ENCODE measurements around the gene ATRNL1. TPM values are rescaled to one million over a fixed set of nuclear protein-coding genes. Genes with fewer than 3 reads are reported as not detected.

The ATRNL1 gene
- total RNA-seq, 1 experiment from 2014 or later, result 1.3 TPM

DNA sequence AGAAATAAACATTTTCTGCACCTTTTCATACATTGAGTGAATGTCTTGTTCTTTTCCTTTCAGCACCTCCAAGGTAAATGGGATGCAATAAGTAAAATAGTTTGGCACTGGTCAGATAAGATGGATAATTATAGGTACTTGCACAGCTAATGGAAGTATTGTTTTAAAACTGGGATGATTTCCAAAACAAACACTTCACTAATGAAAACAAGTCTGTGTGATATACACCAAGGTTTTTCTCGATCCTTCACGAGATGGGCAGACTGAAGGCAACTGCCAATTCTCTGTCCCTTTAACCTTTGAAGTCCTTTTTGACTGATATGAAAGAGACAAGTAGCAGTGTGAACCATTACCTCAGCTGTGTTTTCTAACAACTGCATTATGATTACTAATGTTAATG lies 756.0 kb downstream of the ATRNL1 start:
- ATAC-seq (no peak), DNase-seq (ENCODE audit: low read depth, low spot score) (no peak)
- Histone ChIP-seq H4K20me1 (ENCODE audit: insufficient read depth) (no peaks in the 10 kb centered on the region), H3K9me2 (ENCODE audit: insufficient read depth) (no peaks in the 10 kb centered on the region), H3K36me3 (ENCODE audit: control insufficient read depth in 1 of 2, insufficient read depth in 2 of 2, low read length in 2 of 2) (no peaks in the 10 kb centered on the region), H3K27ac (ENCODE audit: low read depth, low read length) (no peak overlapping the region), H3K27me3 (ENCODE audit: insufficient read depth, low read length) (peaks cover 10% of the 10 kb centered on the region), H3K4me3 (replicated peaks in 1 of 2; ENCODE audit: low read depth in 1 of 2, low read length in 2 of 2) (no peak overlapping the region), H2AFZ (ENCODE audit: low read depth, low read length, poor library complexity, severe bottlenecking) (no peak overlapping the region), H3K4me2 (ENCODE audit: low read length) (no peak overlapping the region), H3K4me1 (ENCODE audit: control insufficient read depth in 1 of 2, insufficient read depth in 2 of 2, low read length in 2 of 2) (no peaks in the 10 kb centered on the region), H3K9ac (ENCODE audit: low read length) (no peak overlapping the region), H3K79me2 (ENCODE audit: insufficient read depth, low read length) (no peaks in the 10 kb centered on the region), H3K9me3 (ENCODE audit: control insufficient read depth in 1 of 2, insufficient read depth in 1 of 2, low read depth in 1 of 2, low read length in 2 of 2) (no peaks in the 10 kb centered on the region)
- ChIA-PET CTCF (no interaction called here), POLR2A (no interaction called here), RAD21 (ENCODE audit: low non-redundant PET in 1 of 2, low total read pairs in 2 of 2, uncharacterized antibody in 2 of 2, unreplicated experiment in 2 of 2) (no interaction called here)
- TF ChIP-seq, protein P1, sequence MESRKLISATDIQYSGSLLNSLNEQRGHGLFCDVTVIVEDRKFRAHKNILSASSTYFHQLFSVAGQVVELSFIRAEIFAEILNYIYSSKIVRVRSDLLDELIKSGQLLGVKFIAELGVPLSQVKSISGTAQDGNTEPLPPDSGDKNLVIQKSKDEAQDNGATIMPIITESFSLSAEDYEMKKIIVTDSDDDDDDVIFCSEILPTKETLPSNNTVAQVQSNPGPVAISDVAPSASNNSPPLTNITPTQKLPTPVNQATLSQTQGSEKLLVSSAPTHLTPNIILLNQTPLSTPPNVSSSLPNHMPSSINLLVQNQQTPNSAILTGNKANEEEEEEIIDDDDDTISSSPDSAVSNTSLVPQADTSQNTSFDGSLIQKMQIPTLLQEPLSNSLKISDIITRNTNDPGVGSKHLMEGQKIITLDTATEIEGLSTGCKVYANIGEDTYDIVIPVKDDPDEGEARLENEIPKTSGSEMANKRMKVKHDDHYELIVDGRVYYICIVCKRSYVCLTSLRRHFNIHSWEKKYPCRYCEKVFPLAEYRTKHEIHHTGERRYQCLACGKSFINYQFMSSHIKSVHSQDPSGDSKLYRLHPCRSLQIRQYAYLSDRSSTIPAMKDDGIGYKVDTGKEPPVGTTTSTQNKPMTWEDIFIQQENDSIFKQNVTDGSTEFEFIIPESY (IDR thresholded peaks at IDR 0.05; ENCODE audit: extremely low read depth, insufficient replicate concordance, low read length), result no peak
- no peak for TF ChIP-seq POLR2AphosphoS5 (IDR thresholded peaks at IDR 0.05; ENCODE audit: low read depth, low read length)
- no peak for TF ChIP-seq POLR2A (IDR thresholded peaks at IDR 0.05; ENCODE audit: borderline replicate concordance, extremely low read depth, insufficient read depth, insufficient read length)
- no peak for TF ChIP-seq CEBPB (IDR thresholded peaks at IDR 0.05; ENCODE audit: low read depth)
- no peak for TF ChIP-seq SIN3A (IDR thresholded peaks at IDR 0.05; ENCODE audit: low read depth)
- TF ChIP-seq FOSL1 (IDR thresholded peaks at IDR 0.05; ENCODE audit: low read depth), result no peak
- TF ChIP-seq EZH2 (IDR thresholded peaks at IDR 0.05), result no peak
- TF ChIP-seq EZH2phosphoT487 (IDR thresholded peaks at IDR 0.05; ENCODE audit: borderline replicate concordance), result no peak
- no peak for TF ChIP-seq ZFX (IDR thresholded peaks at IDR 0.05)
- TF ChIP-seq EGR1 (IDR thresholded peaks at IDR 0.05; ENCODE audit: low read depth), result no peak
- TF ChIP-seq, protein P2, sequence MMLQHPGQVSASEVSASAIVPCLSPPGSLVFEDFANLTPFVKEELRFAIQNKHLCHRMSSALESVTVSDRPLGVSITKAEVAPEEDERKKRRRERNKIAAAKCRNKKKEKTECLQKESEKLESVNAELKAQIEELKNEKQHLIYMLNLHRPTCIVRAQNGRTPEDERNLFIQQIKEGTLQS (IDR thresholded peaks at IDR 0.05), result no peak
- TF ChIP-seq, protein P3, sequence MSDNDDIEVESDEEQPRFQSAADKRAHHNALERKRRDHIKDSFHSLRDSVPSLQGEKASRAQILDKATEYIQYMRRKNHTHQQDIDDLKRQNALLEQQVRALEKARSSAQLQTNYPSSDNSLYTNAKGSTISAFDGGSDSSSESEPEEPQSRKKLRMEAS (IDR thresholded peaks at IDR 0.05), result no peak
- TF ChIP-seq ZNF274 (IDR thresholded peaks at IDR 0.05; ENCODE audit: low read depth, low read length), result no peak
- no peak for TF ChIP-seq YY1 (IDR thresholded peaks at IDR 0.05; ENCODE audit: extremely low read depth, insufficient replicate concordance, low read depth, low read length)
- no peak for TF ChIP-seq TCF7L2 (IDR thresholded peaks at IDR 0.05; ENCODE audit: borderline replicate concordance, extremely low read depth, insufficient read depth, insufficient read length)
- no peak for TF ChIP-seq CBX3 (IDR thresholded peaks at IDR 0.05; ENCODE audit: low read depth)
- intact Hi-C loops (cut with micrococcal nuclease), result no loop called here
- no TSS peak for BruUV-seq (replicated peaks)
